Mesendoderm (in vitro differentiated cells): ENCODE results near the gene AKT3.

Source experiments
- DNase-seq: peaks from one replicate; pipeline ENCODE4 v3.0.0; 2013
- H2AK5ac ChIP-seq: 2 replicates; pipeline ENCODE4 v1.6.1; 2013; ENCODE audit warnings: low read length, inconsistent platforms
- H2BK120ac ChIP-seq: 2 replicates; pipeline ENCODE4 v1.6.1; 2013; ENCODE audit warnings: low read depth, mild to moderate bottlenecking, low read length, moderate library complexity, mixed read lengths
- H2BK15ac ChIP-seq: replicated peaks from 2 replicates; pipeline ENCODE4 v1.6.1; 2013; ENCODE audit warnings: low read depth, mild to moderate bottlenecking, moderate library complexity
- H2BK5ac ChIP-seq: 2 replicates; pipeline ENCODE4 v1.6.1; 2013; ENCODE audit warnings: low read length, inconsistent platforms
- H3K18ac ChIP-seq: 2 replicates; pipeline ENCODE4 v1.6.1; 2013; ENCODE audit warnings: mild to moderate bottlenecking, low read length, mixed read lengths
- H3K23ac ChIP-seq: one replicate; pipeline ENCODE4 v1.6.1; 2013; ENCODE audit warnings: low read length
- H3K27ac ChIP-seq: 2 replicates; pipeline ENCODE4 v1.5.1; 2013; ENCODE audit warnings: low read depth, mild to moderate bottlenecking, inconsistent platforms, low read length, moderate library complexity
- H3K27me3 ChIP-seq: 2 replicates; pipeline ENCODE4 v1.6.1; 2013; ENCODE audit warnings: low read length, control low read depth, mild to moderate bottlenecking, inconsistent platforms; ENCODE audit not compliant: insufficient read depth, poor library complexity
- H3K36me3 ChIP-seq: 2 replicates; pipeline ENCODE4 v1.6.1; 2013; ENCODE audit warnings: low read length, inconsistent platforms; ENCODE audit not compliant: control insufficient read depth, insufficient read depth
- H3K4ac ChIP-seq: one replicate; pipeline ENCODE4 v1.6.1; 2013; ENCODE audit warnings: low read depth, mild to moderate bottlenecking, low read length, moderate library complexity
- H3K4me1 ChIP-seq: 2 replicates; pipeline ENCODE4 v1.6.1; 2013; ENCODE audit warnings: low read depth, low read length, inconsistent platforms; ENCODE audit not compliant: control insufficient read depth
- H3K4me2 ChIP-seq: 2 replicates; pipeline ENCODE4 v1.6.1; 2013; ENCODE audit warnings: low read length
- H3K4me3 ChIP-seq: 2 replicates; pipeline ENCODE4 v1.5.1; 2013; ENCODE audit warnings: mild to moderate bottlenecking, low read length
- H3K56ac ChIP-seq: one replicate; pipeline ENCODE4 v1.6.1; 2013; ENCODE audit warnings: low read length
- H3K79me1 ChIP-seq: 2 replicates; pipeline ENCODE4 v1.6.1; 2013; ENCODE audit warnings: low read length, inconsistent platforms
- H3K79me2 ChIP-seq: 2 replicates; pipeline ENCODE4 v1.6.1; 2013; ENCODE audit warnings: mild to moderate bottlenecking, low read length; ENCODE audit not compliant: control insufficient read depth, insufficient read depth
- H3K9ac ChIP-seq: 2 replicates; pipeline ENCODE4 v1.6.1; 2013; ENCODE audit warnings: low read length, inconsistent platforms
- H4K5ac ChIP-seq: one replicate; pipeline ENCODE4 v1.6.1; 2013; ENCODE audit warnings: low read length
- H4K8ac ChIP-seq: one replicate; pipeline ENCODE4 v1.6.1; 2013; ENCODE audit warnings: low read depth, mild to moderate bottlenecking, control low read depth, low read length, moderate library complexity
- WGBS: extraction: QIAGEN DNeasy Blood & Tissue Kit; methylation state at CpG from one replicate; pipeline ENCODE4 v1.1.7; 2013; ENCODE audit warnings: low lambda C conversion rate, missing lambda C conversion rate; ENCODE audit not compliant: insufficient coverage; ENCODE audit errors: extremely low coverage; 5-methylcytosine and 5-hydroxymethylcytosine counted together

AKT3 gene

GRCh38 chr1:243792401-243792800 lies 57.6 kb downstream of the AKT3 start:
- H3K27me3 ChIP-seq = no peaks in the 10 kb centered on the region
- H3K79me1 ChIP-seq = peaks cover 5% of the 10 kb centered on the region
- no peak overlapping the region for H2BK5ac ChIP-seq
- no peak overlapping the region for H4K8ac ChIP-seq
- H3K23ac ChIP-seq = no peak overlapping the region
- H3K9ac ChIP-seq = no peak overlapping the region
- no peak overlapping the region for H3K18ac ChIP-seq
- no peak overlapping the region for H2BK120ac ChIP-seq
- H3K4me1 ChIP-seq = no peaks in the 10 kb centered on the region
- H4K5ac ChIP-seq = no peak overlapping the region
- no peak overlapping the region for H3K56ac ChIP-seq
- H3K4me3 ChIP-seq = no peak overlapping the region
- peak; percentile 54 for DNase-seq
- H2BK15ac ChIP-seq = no peak overlapping the region
- H3K4me2 ChIP-seq = no peak overlapping the region
- H3K79me2 ChIP-seq = no peaks in the 10 kb centered on the region
- no peak overlapping the region for H3K27ac ChIP-seq
- H3K36me3 ChIP-seq = no peaks in the 10 kb centered on the region
- no peak overlapping the region for H2AK5ac ChIP-seq
- H3K4ac ChIP-seq = no peak overlapping the region
- WGBS = no CpG with 5 or more reads among the region's 2 CpGs

GRCh38 chr1:243791586-243792267 lies 58.3 kb downstream of the AKT3 start:
- Histone ChIP-seq H3K4me2 (no peak overlapping the region), H3K4me1 (no peaks in the 10 kb centered on the region), H2AK5ac (no peak overlapping the region), H2BK5ac (no peak overlapping the region), H3K36me3 (no peaks in the 10 kb centered on the region), H4K8ac (no peak overlapping the region), H2BK120ac (no peak overlapping the region), H3K23ac (no peak overlapping the region), H3K4ac (no peak overlapping the region), H3K4me3 (no peak overlapping the region), H3K79me1 (peaks cover 5% of the 10 kb centered on the region), H3K79me2 (no peaks in the 10 kb centered on the region), H2BK15ac (no peak overlapping the region), H3K9ac (no peak overlapping the region), H3K56ac (no peak overlapping the region), H3K27ac (no peak overlapping the region), H4K5ac (no peak overlapping the region), H3K27me3 (no peaks in the 10 kb centered on the region), H3K18ac (no peak overlapping the region)
- no peak for DNase-seq
- no CpG with 5 or more reads among the region's 4 CpGs for WGBS

- H2AK5ac ChIP-seq = no peak overlapping the region
- no peak overlapping the region for H4K5ac ChIP-seq
- no peak overlapping the region for H3K9ac ChIP-seq
- no peak overlapping the region for H2BK15ac ChIP-seq
- H3K36me3 ChIP-seq = no peaks in the 10 kb centered on the region
- H4K8ac ChIP-seq = no peak overlapping the region
- H3K27me3 ChIP-seq = no peaks in the 10 kb centered on the region
- H3K79me1 ChIP-seq = peaks cover 8% of the 10 kb centered on the region
- H3K56ac ChIP-seq = no peak overlapping the region
- no peak overlapping the region for H3K4ac ChIP-seq
- no peak overlapping the region for H2BK5ac ChIP-seq
- no peak overlapping the region for H3K18ac ChIP-seq
- no peaks in the 10 kb centered on the region for H3K79me2 ChIP-seq
- no peak overlapping the region for H3K4me3 ChIP-seq
- no peak for DNase-seq
- no peak overlapping the region for H3K27ac ChIP-seq
- no peak overlapping the region for H2BK120ac ChIP-seq
- no peak overlapping the region for H3K23ac ChIP-seq
- WGBS = no CpG with 5 or more reads among the region's 3 CpGs
- H3K4me1 ChIP-seq = no peaks in the 10 kb centered on the region
- no peak overlapping the region for H3K4me2 ChIP-seq
Measured at GRCh38 chr1:243790404-243790803, 59.6 kb downstream of the AKT3 start.

GRCh38 chr1:243786531-243786930 lies 63.5 kb downstream of the AKT3 start:
- no peak overlapping the region for H2BK5ac ChIP-seq
- no peaks in the 10 kb centered on the region for H3K27me3 ChIP-seq
- no peaks in the 10 kb centered on the region for H3K79me2 ChIP-seq
- no peak overlapping the region for H3K4me2 ChIP-seq
- DNase-seq = no peak
- H3K36me3 ChIP-seq = no peaks in the 10 kb centered on the region
- no peak overlapping the region for H2BK15ac ChIP-seq
- no peak overlapping the region for H3K27ac ChIP-seq
- H3K4me3 ChIP-seq = no peak overlapping the region
- H4K8ac ChIP-seq = no peak overlapping the region
- H3K56ac ChIP-seq = no peak overlapping the region
- WGBS = no CpG with 5 or more reads among the region's 3 CpGs
- H4K5ac ChIP-seq = no peak overlapping the region
- peaks cover 10% of the 10 kb centered on the region for H3K79me1 ChIP-seq
- H2BK120ac ChIP-seq = no peak overlapping the region
- no peak overlapping the region for H3K9ac ChIP-seq
- H3K4ac ChIP-seq = no peak overlapping the region
- no peak overlapping the region for H2AK5ac ChIP-seq
- H3K4me1 ChIP-seq = no peaks in the 10 kb centered on the region
- no peak overlapping the region for H3K23ac ChIP-seq
- no peak overlapping the region for H3K18ac ChIP-seq

DNA sequence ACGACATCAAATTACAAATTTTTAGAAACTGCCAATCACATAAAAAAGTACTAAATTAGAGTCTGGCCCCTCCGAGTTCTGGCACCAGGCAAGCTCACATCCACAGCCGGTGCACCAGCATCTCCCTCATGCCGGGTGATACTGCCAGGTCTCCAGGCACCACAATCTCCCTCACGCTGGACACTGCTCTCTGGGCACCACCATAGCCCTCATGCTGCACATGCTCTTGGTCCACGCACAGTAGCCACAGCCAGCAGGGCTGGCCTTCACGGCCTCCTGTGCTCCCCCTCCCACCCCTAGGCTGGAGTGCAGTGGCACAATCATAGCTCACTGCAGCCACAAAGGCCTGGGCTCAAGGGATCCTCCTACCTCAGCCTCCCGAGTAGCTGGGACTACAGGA lies 65.5 kb downstream of the AKT3 start:
- H3K4ac ChIP-seq = no peak overlapping the region
- no peak overlapping the region for H2BK5ac ChIP-seq
- no peak overlapping the region for H3K27ac ChIP-seq
- H3K36me3 ChIP-seq = no peaks in the 10 kb centered on the region
- no peak overlapping the region for H2BK120ac ChIP-seq
- no peak overlapping the region for H3K9ac ChIP-seq
- no peak overlapping the region for H2BK15ac ChIP-seq
- no peaks in the 10 kb centered on the region for H3K4me1 ChIP-seq
- H2AK5ac ChIP-seq = no peak overlapping the region
- DNase-seq = no peak
- H3K56ac ChIP-seq = no peak overlapping the region
- no peak overlapping the region for H4K8ac ChIP-seq
- no CpG with 5 or more reads among the region's 8 CpGs for WGBS
- H3K4me3 ChIP-seq = no peak overlapping the region
- no peaks in the 10 kb centered on the region for H3K27me3 ChIP-seq
- H3K18ac ChIP-seq = no peak overlapping the region
- H3K4me2 ChIP-seq = no peak overlapping the region
- H3K23ac ChIP-seq = no peak overlapping the region
- no peaks in the 10 kb centered on the region for H3K79me2 ChIP-seq
- H3K79me1 ChIP-seq = peaks cover 6% of the 10 kb centered on the region
- no peak overlapping the region for H4K5ac ChIP-seq

GRCh38 chr1:243783714-243784113 lies 66.3 kb downstream of the AKT3 start:
- no peak overlapping the region for H2AK5ac ChIP-seq
- no peak overlapping the region for H3K9ac ChIP-seq
- DNase-seq = no peak
- H4K5ac ChIP-seq = no peak overlapping the region
- no peak overlapping the region for H2BK120ac ChIP-seq
- no peak overlapping the region for H2BK15ac ChIP-seq
- H2BK5ac ChIP-seq = no peak overlapping the region
- no peaks in the 10 kb centered on the region for H3K27me3 ChIP-seq
- H3K23ac ChIP-seq = no peak overlapping the region
- H3K79me2 ChIP-seq = no peaks in the 10 kb centered on the region
- H3K4me3 ChIP-seq = no peak overlapping the region
- no peak overlapping the region for H4K8ac ChIP-seq
- no peak overlapping the region for H3K56ac ChIP-seq
- no peaks in the 10 kb centered on the region for H3K36me3 ChIP-seq
- no peak overlapping the region for H3K4ac ChIP-seq
- no peaks in the 10 kb centered on the region for H3K4me1 ChIP-seq
- H3K18ac ChIP-seq = no peak overlapping the region
- H3K27ac ChIP-seq = no peak overlapping the region
- WGBS = no CpG with 5 or more reads among the region's 2 CpGs
- H3K79me1 ChIP-seq = peaks cover 6% of the 10 kb centered on the region
- H3K4me2 ChIP-seq = no peak overlapping the region
